Heart left ventricle (tissue), 16 donors: ENCODE results near the gene MMP24. TPM values are rescaled to one million over a fixed set of nuclear protein-coding genes. Genes with fewer than 3 reads are reported as not detected.

Experiments used
- ATAC-seq, 4 donors: fragments of 200-7000 bp; cut with Tn5 transposase; one replicate each; pipeline ENCODE4 v1.9.1; 2020 to 2022; ENCODE audit warnings: moderate library complexity in 4 of 4, mild to moderate bottlenecking in 3 of 4, moderate number of reproducible peaks in 1 of 4
- DNase-seq, 5 donors: peaks; one replicate each; pipeline ENCODE4 v3.0.0-alpha.2; 2020
- H3K27ac ChIP-seq, 12 donors: fragments of 200-600 bp; sonication (generic) in 4 of 12; one replicate each; pipeline versions ENCODE4 v1.5.0 to v1.8.0; 2016 to 2022; ENCODE audit warnings: mild to moderate bottlenecking in 2 of 12
- H3K27me3 ChIP-seq, 9 donors: fragments of 200-600 bp; sonication (generic) in 2 of 9; one replicate each; pipeline versions ENCODE4 v1.5.1 to v1.8.0; 2016 to 2022; ENCODE audit warnings: mild to moderate bottlenecking in 3 of 9
- H3K36me3 ChIP-seq, 9 donors: fragments of 200-600 bp; sonication (generic) in 2 of 9; one replicate each; pipeline versions ENCODE4 v1.5.0 to v1.8.0; 2018 to 2022; ENCODE audit warnings: mild to moderate bottlenecking in 2 of 9
- H3K4me1 ChIP-seq, 12 donors: fragments of 200-600 bp; sonication (generic) in 4 of 12; one replicate each; pipeline versions ENCODE4 v1.5.0 to v1.8.0; 2016 to 2022; ENCODE audit warnings: mild to moderate bottlenecking in 3 of 12
- H3K4me3 ChIP-seq, 12 donors: fragments of 200-600 bp; sonication (generic) in 4 of 12; one replicate each; pipeline versions ENCODE4 v1.5.0 to v1.8.0; 2017 to 2022; ENCODE audit warnings: mild to moderate bottlenecking in 9 of 12, moderate library complexity in 4 of 12
- H3K9me3 ChIP-seq, 12 donors: fragments of 200-600 bp; sonication (generic) in 4 of 12; one replicate each; pipeline versions ENCODE4 v1.5.0 to v1.8.0; 2016 to 2022; ENCODE audit warnings: mild to moderate bottlenecking in 1 of 12
- POLR2A ChIP-seq, 2 donors: fragments of 450-650 bp; IDR thresholded peaks; one replicate each; pipeline ENCODE4 v1.6.1; 2017; ENCODE audit warnings: antibody characterized with exemption in 2 of 2, mild to moderate bottlenecking in 2 of 2, moderate library complexity in 2 of 2
- WGBS, 4 donors: extraction: QIAGEN DNeasy Blood & Tissue Kit in 2 of 4; methylation state at CpG; one replicate each; pipeline versions ENCODE4 v1.1.5 to v1.1.7; 2013 to 2018; 5-methylcytosine and 5-hydroxymethylcytosine counted together
- intact Hi-C, 10 donors: fragments of 100-400 bp; cut with DNase I; formaldehyde crosslinking; loops; one replicate each; pipeline versions ENCODE4 v1.11.1 to v1.14.2; 2022
- polyA plus RNA-seq, 2 donors: library from polyadenylated mRNA; stranded (reverse); fragments of 200-250 nt; gene quantifications; one replicate each; pipeline ENCODE4 v1.2.3, GENCODE V29; 2013
- total RNA-seq, 9 donors: library from RNA; depleted of rRNA in 2 of 9; stranded (reverse); fragments of >200 nt in 2 of 9; fragmentation: NEBNext Ultra II Directional in 3 of 9; extraction: Animal tissue kit (Norgen Biotek cat#: 25700) in 3 of 9; gene quantifications; one replicate each; pipeline versions ENCODE4 v1.1.0 to v1.2.4, GENCODE V29; 2016 to 2023
- TF ChIP-seq, protein P1 (sequence below), 12 donors: fragments of 200-600 bp; sonication (generic) in 4 of 12; IDR thresholded peaks; one replicate each; pipeline versions ENCODE4 v1.5.0 to v1.8.0; 2018 to 2022; ENCODE audit warnings: antibody characterized with exemption in 12 of 12, mild to moderate bottlenecking in 5 of 12
- donor health status: ischemic (EF 13 %, LVEDD 7.1; RV severe dilation, severe dysfunction).
- donor health status: healthy with polysubstance abuse.
- donor health status: DM: no; HTN: yes; CAD: no.
- donor health status: DM: no; HTN: no; CAD: no.
- donor health status: ischemic (EF 25% LVEDD 6.9; RV normal size, moderate dysfunction).
- donor health status: ischemic (EF 25% LVEDD 5.7; RV mildly dilated, moderate dysfunction).
- donor health status: healthy.
- donor health status: DM: yes; HTN: yes; CAD: no.
- donor health status: ischemic (EF 35%, LVEDD 5.7; RV mildly dilated, moderate dysfunction).
- donor health status: nonischemic (EF 11% LVEDD 7.7; RV severe dilation, severe dysfunction).
- donor health status: DM: yes; HTN: yes; CAD: no.
- donor health status: PGD.
- donor health status: ischemic (EF 29% LVEDD 5.4; RV normal size, mild dysfunction).
- donor health status: nonischemic (EF 23%, LVEDD 6.1; RV moderate dilation, normal function).

The MMP24 gene
- total and polyA plus RNA-seq, 11 donors = 0.05 to 10.0 (median 0.25) TPM

DNA sequence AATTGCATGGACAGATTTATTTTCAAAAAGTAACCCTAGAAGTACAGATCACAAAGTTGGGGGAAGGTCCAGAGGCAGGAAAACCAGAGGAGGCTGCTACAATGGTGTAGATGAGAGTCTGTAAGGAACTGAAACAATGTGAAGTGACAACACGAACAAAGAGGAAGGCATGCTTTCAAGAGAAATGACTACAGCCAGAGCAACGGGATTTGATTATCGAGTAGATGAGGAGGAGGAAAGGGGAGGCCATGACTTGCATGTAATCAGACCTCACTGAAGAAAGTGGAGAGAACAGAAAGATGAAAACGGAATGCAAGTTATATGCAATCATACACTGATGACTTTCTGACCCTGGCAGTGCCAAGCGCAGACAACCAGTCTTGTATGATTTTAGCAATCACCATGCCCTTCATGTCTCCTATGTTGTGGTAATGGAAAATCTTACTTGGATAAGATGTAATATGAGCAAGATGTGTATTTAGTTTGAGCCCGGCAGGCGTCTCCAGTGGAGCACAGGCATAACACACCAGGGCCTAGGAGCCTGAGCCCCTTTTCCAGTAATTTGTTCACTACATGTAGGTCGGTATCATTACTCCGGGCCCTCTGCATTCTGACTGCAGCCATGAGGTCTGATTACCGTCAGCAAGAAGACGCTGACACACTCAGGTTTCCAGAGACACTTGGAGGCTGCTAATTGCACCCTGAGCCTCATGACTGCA, 99.7 kb downstream of the MMP24 start:
- ATAC-seq (peak in 2 of 4 donors; percentile 24 to 36), DNase-seq (no peak)
- Histone ChIP-seq H3K4me1 (peaks cover 0 to 20% (median 8%) of the 10 kb centered on the region in 12 donors), H3K27me3 (no peaks in the 10 kb centered on the region), H3K9me3 (no peaks in the 10 kb centered on the region), H3K4me3 (no peak overlapping the region), H3K36me3 (peaks cover 0 to 7% (median 0%) of the 10 kb centered on the region in 9 donors), H3K27ac (no peak overlapping the region)
- TF ChIP-seq, protein P1, sequence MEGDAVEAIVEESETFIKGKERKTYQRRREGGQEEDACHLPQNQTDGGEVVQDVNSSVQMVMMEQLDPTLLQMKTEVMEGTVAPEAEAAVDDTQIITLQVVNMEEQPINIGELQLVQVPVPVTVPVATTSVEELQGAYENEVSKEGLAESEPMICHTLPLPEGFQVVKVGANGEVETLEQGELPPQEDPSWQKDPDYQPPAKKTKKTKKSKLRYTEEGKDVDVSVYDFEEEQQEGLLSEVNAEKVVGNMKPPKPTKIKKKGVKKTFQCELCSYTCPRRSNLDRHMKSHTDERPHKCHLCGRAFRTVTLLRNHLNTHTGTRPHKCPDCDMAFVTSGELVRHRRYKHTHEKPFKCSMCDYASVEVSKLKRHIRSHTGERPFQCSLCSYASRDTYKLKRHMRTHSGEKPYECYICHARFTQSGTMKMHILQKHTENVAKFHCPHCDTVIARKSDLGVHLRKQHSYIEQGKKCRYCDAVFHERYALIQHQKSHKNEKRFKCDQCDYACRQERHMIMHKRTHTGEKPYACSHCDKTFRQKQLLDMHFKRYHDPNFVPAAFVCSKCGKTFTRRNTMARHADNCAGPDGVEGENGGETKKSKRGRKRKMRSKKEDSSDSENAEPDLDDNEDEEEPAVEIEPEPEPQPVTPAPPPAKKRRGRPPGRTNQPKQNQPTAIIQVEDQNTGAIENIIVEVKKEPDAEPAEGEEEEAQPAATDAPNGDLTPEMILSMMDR (IDR thresholded peaks at IDR 0.05) = no peak
- TF ChIP-seq POLR2A (IDR thresholded peaks at IDR 0.05) = no peak
- intact Hi-C loops = loop anchor here in 1 of 10 donors (2.0 kb wide), 1 partner anchor 19 kb away; no protein-coding TSS in a partner anchor
- WGBS, 4 donors = 67 to 75% (median 73%) methylated on average over 11 of the region's 11 CpGs

Other genes with a start within 250 kb of the MMP24 start
- 10 to 100 TPM; 31.5 to 51.8 (median 38.6) TPM for gene TRPC4AP, start 133.9 kb upstream of the MMP24 start, total RNA-seq
- 10 to 100 TPM; 21.2 to 42.7 TPM for gene TRPC4AP, start 133.9 kb upstream of the MMP24 start, polyA plus RNA-seq
- gene EDEM2, start 79.4 kb upstream of the MMP24 start, total RNA-seq = 10 to 100 TPM in 8 of 9 donors, 1 to 10 TPM in 1; 9.5 to 30.3 (median 14.4) TPM
- gene EDEM2, start 79.4 kb upstream of the MMP24 start, polyA plus RNA-seq = 10 to 100 TPM in 1 of 2 donors, 1 to 10 TPM in 1; 6.0 to 29.7 TPM
- gene PROCR, start 54.6 kb upstream of the MMP24 start, total RNA-seq = 10 to 100 TPM in 4 of 9 donors, 1 to 10 TPM in 5; 2.5 to 64.6 (median 9.9) TPM
- gene PROCR, start 54.6 kb upstream of the MMP24 start, polyA plus RNA-seq = 10 to 100 TPM; 11.9 to 13.2 TPM
- gene MMP24OS, start 51.4 kb downstream of the MMP24 start, total RNA-seq = 10 to 100 TPM; 17.5 to 64.8 (median 41.6) TPM
- 10 to 100 TPM; 11.7 to 41.9 TPM for gene MMP24OS, start 51.4 kb downstream of the MMP24 start, polyA plus RNA-seq
- gene EIF6, start 58.1 kb downstream of the MMP24 start, total RNA-seq = 10 to 100 TPM; 27.5 to 65.0 (median 42.1) TPM
- 100 to 1,000 TPM in 1 of 2 donors, 10 to 100 TPM in 1; 32.8 to 150 TPM for gene EIF6, start 58.1 kb downstream of the MMP24 start, polyA plus RNA-seq
- gene FAM83C, start 65.7 kb downstream of the MMP24 start, total RNA-seq = not detected
- not detected for gene FAM83C, start 65.7 kb downstream of the MMP24 start, polyA plus RNA-seq
- gene UQCC1, start 185.3 kb downstream of the MMP24 start, total RNA-seq = 100 to 1,000 TPM in 4 of 9 donors, 10 to 100 TPM in 5; 56.4 to 132 (median 96.9) TPM
- gene UQCC1, start 185.3 kb downstream of the MMP24 start, polyA plus RNA-seq = 10 to 100 TPM; 50.1 to 98.8 TPM
- gene GDF5, start 211.5 kb downstream of the MMP24 start, total RNA-seq = 1 to 10 TPM in 1 of 9 donors, under 1 TPM in 2, not detected in 6; 0.12 to 1.1 (median 0.24) TPM
- under 1 TPM in 1 of 2 donors, not detected in 1; 0.14 TPM for gene GDF5, start 211.5 kb downstream of the MMP24 start, polyA plus RNA-seq
- gene CEP250, start 228.9 kb downstream of the MMP24 start, total RNA-seq = 10 to 100 TPM; 11.6 to 21.4 (median 15.4) TPM
- 10 to 100 TPM; 11.4 to 13.0 TPM for gene CEP250, start 228.9 kb downstream of the MMP24 start, polyA plus RNA-seq